Measurements from ENCODE around the gene CNPPD1. TPM values are rescaled to one million over a fixed set of nuclear protein-coding genes. Genes with fewer than 3 reads are reported as not detected.

CNPPD1 gene
- total RNA-seq, 1 experiment from 2014 or later: 38.2 TPM

DNA sequence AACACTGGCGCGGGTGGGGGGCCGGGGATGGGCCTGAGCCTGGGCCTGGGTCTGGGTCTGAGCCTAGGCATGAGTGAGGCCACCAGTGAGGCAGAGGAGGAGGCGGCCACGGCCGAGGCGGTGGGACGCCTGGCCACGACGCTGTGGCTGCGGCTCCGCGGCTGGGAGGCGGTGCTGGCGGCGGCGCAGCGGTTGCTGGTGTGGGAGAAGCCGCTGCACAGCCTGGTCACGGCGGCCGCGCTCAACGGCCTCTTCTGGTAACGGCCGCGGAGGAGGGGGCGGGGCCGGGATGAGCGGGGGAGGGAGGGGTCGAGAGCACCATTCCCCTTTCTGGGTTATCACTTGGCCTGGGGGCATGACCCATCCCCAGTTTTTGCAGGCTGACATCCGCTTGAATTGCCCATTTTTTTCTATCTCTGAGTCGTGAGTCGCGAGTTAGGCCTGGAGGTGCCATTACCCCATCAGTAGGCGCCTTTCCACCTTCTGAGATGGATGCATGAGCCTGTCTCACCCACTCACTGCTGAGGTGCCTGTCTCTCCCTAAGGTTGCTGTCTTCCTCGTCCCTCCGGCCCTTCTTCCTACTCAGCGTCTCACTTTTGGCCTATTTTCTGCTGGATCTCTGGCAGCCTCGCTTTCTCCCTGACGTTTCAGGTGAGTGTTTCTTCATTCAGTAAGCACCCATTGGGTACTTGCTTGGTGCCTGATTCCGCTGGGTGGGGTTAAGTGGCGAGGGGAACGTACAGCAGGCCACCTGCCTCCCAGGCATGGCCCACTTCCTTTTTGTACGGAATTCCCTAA is 1.9 kb upstream of the CNPPD1 start:
- TF ChIP-seq EZH2phosphoT487 (IDR thresholded peaks at IDR 0.05; ENCODE audit: borderline replicate concordance, low read length) (no peak), EZH2 (IDR thresholded peaks at IDR 0.05; ENCODE audit: low read length, unreplicated experiment) (no peak)
- TF ChIP-seq, protein P1, sequence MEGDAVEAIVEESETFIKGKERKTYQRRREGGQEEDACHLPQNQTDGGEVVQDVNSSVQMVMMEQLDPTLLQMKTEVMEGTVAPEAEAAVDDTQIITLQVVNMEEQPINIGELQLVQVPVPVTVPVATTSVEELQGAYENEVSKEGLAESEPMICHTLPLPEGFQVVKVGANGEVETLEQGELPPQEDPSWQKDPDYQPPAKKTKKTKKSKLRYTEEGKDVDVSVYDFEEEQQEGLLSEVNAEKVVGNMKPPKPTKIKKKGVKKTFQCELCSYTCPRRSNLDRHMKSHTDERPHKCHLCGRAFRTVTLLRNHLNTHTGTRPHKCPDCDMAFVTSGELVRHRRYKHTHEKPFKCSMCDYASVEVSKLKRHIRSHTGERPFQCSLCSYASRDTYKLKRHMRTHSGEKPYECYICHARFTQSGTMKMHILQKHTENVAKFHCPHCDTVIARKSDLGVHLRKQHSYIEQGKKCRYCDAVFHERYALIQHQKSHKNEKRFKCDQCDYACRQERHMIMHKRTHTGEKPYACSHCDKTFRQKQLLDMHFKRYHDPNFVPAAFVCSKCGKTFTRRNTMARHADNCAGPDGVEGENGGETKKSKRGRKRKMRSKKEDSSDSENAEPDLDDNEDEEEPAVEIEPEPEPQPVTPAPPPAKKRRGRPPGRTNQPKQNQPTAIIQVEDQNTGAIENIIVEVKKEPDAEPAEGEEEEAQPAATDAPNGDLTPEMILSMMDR (conservative IDR thresholded peaks at IDR 0.05; ENCODE audit: low read depth, low read length): no peak
- H3K27me3 ChIP-seq (ENCODE audit: low read length): no peaks in the 10 kb centered on the region
- DNase-seq: peak; percentile 13

DNA sequence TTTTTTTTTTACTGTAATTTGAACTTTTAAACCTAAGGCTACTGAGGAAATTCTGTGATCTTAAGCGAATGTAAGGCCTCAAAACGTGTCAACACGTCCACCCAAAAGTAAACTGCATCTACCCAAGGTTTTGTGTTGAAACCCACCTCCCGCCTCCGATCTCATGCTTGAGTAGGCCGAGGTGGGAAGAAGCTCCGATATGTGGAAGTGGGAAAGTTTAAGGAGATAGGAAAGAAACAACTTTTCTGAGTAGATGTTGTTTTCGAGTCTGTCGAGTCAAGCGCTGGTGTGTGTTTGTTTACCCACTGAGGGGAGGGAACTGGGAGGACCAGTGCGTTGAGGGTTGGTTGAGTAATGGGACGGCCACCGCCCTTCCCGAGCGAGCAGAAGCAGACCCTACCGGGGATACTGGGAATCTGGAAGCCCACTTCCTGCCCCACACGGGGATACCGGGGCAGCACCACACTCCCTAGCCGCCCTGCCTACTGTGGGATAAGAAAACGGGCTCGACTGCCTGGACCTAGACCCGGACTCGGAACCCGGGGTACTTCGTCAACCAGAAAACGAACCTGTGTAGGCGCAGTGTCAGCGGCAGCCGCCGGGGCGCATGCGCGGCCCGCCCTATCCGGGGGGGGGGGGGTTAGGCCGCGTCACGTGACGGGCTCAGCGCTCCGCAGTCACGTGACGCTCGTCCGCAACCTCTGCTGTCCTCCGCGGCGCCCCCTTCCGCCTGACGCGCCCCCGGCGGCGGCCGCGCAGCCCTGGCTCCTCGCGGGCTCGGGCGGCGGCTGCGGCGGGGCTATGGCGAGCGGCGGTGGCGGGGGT is 1.0 kb upstream of the CNPPD1 start, which contains the start of gene RETREG2:
Gene RETREG2 (plus strand): TSS at position 724 of the 825 bp plus-strand sequence. CDS start 78 bp downstream, at position 802.
- POLR2A ChIA-PET (ENCODE audit: unreplicated experiment): no interaction called here
- ATAC-seq (peak; percentile 70), DNase-seq (peak; percentile 87)
- H3K9me2 ChIP-seq (replicated peaks; ENCODE audit: low read length): no peaks in the 10 kb centered on the region
- peak within 1 kb of the TSS; percentile 83 for H3K4me3 ChIP-seq (ENCODE audit: low read length)
- CTCF ChIA-PET: no interaction called here
- H3K4me1 ChIP-seq (ENCODE audit: insufficient read depth, low read length): peaks cover 24% of the 10 kb centered on the region
- peaks cover 5% of the 10 kb centered on the region for H3F3A ChIP-seq (ENCODE audit: low read length, unreplicated experiment)
- intact Hi-C loops (cut with micrococcal nuclease): loop anchor here (1.0 to 5.0 kb wide), 2 partner anchors 29 to 120 kb away; partner anchors contain the start of gene ZFAND2B
- H3K27ac ChIP-seq (ENCODE audit: low read length): peak within 1 kb of the TSS; percentile 94
- no peaks in the 10 kb centered on the region for H3K9me3 ChIP-seq (ENCODE audit: low read length)
- H3K79me2 ChIP-seq (ENCODE audit: low read length): peaks cover 50% of the 10 kb centered on the region
- no peak for TF ChIP-seq EZH2 (IDR thresholded peaks at IDR 0.05; ENCODE audit: low read length, unreplicated experiment)
- TF ChIP-seq, protein P1 (conservative IDR thresholded peaks at IDR 0.05; ENCODE audit: low read depth, low read length): no peak; the same call in 1 of the 2 replicates
- TF ChIP-seq EZH2phosphoT487 (IDR thresholded peaks at IDR 0.05; ENCODE audit: borderline replicate concordance, low read length): no peak
- BruUV-seq (replicated peaks): TSS peak; percentile 51
- H3K36me3 ChIP-seq (ENCODE audit: low read depth, low read length): peaks cover 26% of the 10 kb centered on the region; the same call in 1 of the 2 replicates
- peak within 1 kb of the TSS; percentile 93 for H2AFZ ChIP-seq (ENCODE audit: low read length)
- H4K20me1 ChIP-seq (ENCODE audit: low read length): peaks cover 4% of the 10 kb centered on the region; the same call in 1 of the 2 replicates
- H3K4me2 ChIP-seq (ENCODE audit: low read length): peak within 1 kb of the TSS; percentile 98
- H3K9ac ChIP-seq (ENCODE audit: low read length): peak within 1 kb of the TSS; percentile 87
- no peaks in the 10 kb centered on the region for H3K27me3 ChIP-seq (ENCODE audit: low read length)

More for the DNA sequence above, 1.9 kb upstream of the CNPPD1 start:
- H3K79me2 ChIP-seq (ENCODE audit: low read length): peaks cover 50% of the 10 kb centered on the region
- H2AFZ ChIP-seq (ENCODE audit: low read length): peak overlapping the region; percentile 81
- peaks cover 5% of the 10 kb centered on the region for H3F3A ChIP-seq (ENCODE audit: low read length, unreplicated experiment)
- no peaks in the 10 kb centered on the region for H3K9me2 ChIP-seq (replicated peaks; ENCODE audit: low read length)
- CTCF ChIA-PET: no interaction called here
- H3K27ac ChIP-seq (ENCODE audit: low read length): peak overlapping the region; percentile 14; the same call in 1 of the 2 replicates
- peak overlapping the region; percentile 98 for H3K4me2 ChIP-seq (ENCODE audit: low read length)
- intact Hi-C loops (cut with micrococcal nuclease): loop anchor here (5.0 kb wide), 1 partner anchor 119 kb away; no protein-coding TSS in a partner anchor
- POLR2A ChIA-PET (ENCODE audit: unreplicated experiment): no interaction called here
- H3K36me3 ChIP-seq (ENCODE audit: low read depth, low read length): peaks cover 26% of the 10 kb centered on the region; the same call in 1 of the 2 replicates
- H3K4me1 ChIP-seq (ENCODE audit: insufficient read depth, low read length): peaks cover 24% of the 10 kb centered on the region
- H4K20me1 ChIP-seq (ENCODE audit: low read length): peaks cover 4% of the 10 kb centered on the region; the same call in 1 of the 2 replicates
- peak overlapping the region; percentile 87 for H3K9ac ChIP-seq (ENCODE audit: low read length)
- ATAC-seq: peak; percentile 11
- H3K4me3 ChIP-seq (ENCODE audit: low read length): peak overlapping the region; percentile 83
- BruUV-seq (replicated peaks): no TSS peak
- no peaks in the 10 kb centered on the region for H3K9me3 ChIP-seq (ENCODE audit: low read length)
